PC-9 (cell line): ENCODE measurements around the gene TENM4. TPM values are rescaled to one million over a fixed set of nuclear protein-coding genes. Genes with fewer than 3 reads are reported as not detected.

Source experiments
- BruUV-seq: library from RNA; stranded (reverse); fragments of 400-500 nt; replicated peaks from 2 replicates; lab custom pipeline; 2021; lab: Mats Ljungman, UMichigan
- CTCF ChIA-PET: fragments of 300-600 bp; sonication (Branson Sonifier 250); formaldehyde crosslinking; loops from one replicate; lab custom pipeline; 2022; ENCODE audit warnings: antibody characterized with exemption; lab: Charles Lee
- POLR2A ChIA-PET: fragments of 300-600 bp; sonication (Branson Sonifier 250); formaldehyde crosslinking; loops from one replicate; lab custom pipeline; 2022; ENCODE audit warnings: antibody characterized with exemption; ENCODE audit not compliant: unreplicated experiment; lab: Charles Lee
- DNase-seq, 2 experiments: peaks; one replicate each; pipeline versions ENCODE4 v3.0.0 to v3.0.0-alpha.2; 2015 to 2022; ENCODE audit warnings: mixed read lengths in 1 of 2
- H2AFZ ChIP-seq: fragments of 200-600 bp; sonication (generic); 2 replicates; pipeline ENCODE4 v1.8.1; 2017; ENCODE audit warnings: antibody characterized with exemption
- H3F3A ChIP-seq: fragments of 200-600 bp; sonication (generic); 2 replicates; pipeline ENCODE4 v1.8.1; 2017; ENCODE audit warnings: antibody characterized with exemption, mild to moderate bottlenecking, low read depth; ENCODE audit not compliant: insufficient read depth
- H3K27ac ChIP-seq: fragments of 200-600 bp; sonication (generic); 2 replicates; pipeline ENCODE4 v1.6.1; 2016; ENCODE audit warnings: mixed run types
- H3K27me3 ChIP-seq: fragments of 200-600 bp; sonication (generic); 2 replicates; pipeline ENCODE4 v1.6.1; 2016; ENCODE audit warnings: low read depth, mixed run types; ENCODE audit not compliant: insufficient read depth
- H3K36me3 ChIP-seq: fragments of 200-600 bp; sonication (generic); 2 replicates; pipeline ENCODE4 v1.6.1; 2016; ENCODE audit warnings: low read depth, mixed run types
- H3K4me1 ChIP-seq: fragments of 200-600 bp; sonication (generic); replicated peaks from 2 replicates; pipeline ENCODE4 v1.6.1; 2016; ENCODE audit warnings: mixed run types; ENCODE audit not compliant: insufficient read depth
- H3K4me2 ChIP-seq: fragments of 200-600 bp; sonication (generic); 2 replicates; pipeline ENCODE4 v1.6.1; 2017; ENCODE audit warnings: mixed run types
- H3K4me3 ChIP-seq: fragments of 200-600 bp; sonication (generic); 2 replicates; pipeline ENCODE4 v1.6.1; 2016; ENCODE audit warnings: mixed run types
- H3K79me2 ChIP-seq: fragments of 200-600 bp; sonication (generic); 2 replicates; pipeline ENCODE4 v1.6.1; 2017; ENCODE audit warnings: low read depth, mixed run types
- H3K9me2 ChIP-seq: fragments of 200-600 bp; sonication (generic); 2 replicates; pipeline ENCODE4 v1.8.1; 2017; ENCODE audit warnings: mild to moderate bottlenecking; ENCODE audit not compliant: insufficient read depth
- H3K9me3 ChIP-seq: fragments of 200-600 bp; sonication (generic); 2 replicates; pipeline ENCODE4 v1.8.1; 2016; ENCODE audit warnings: low read depth; ENCODE audit not compliant: insufficient read depth
- H4K20me1 ChIP-seq: fragments of 200-600 bp; sonication (generic); 2 replicates; pipeline ENCODE4 v1.8.1; 2017; ENCODE audit not compliant: insufficient read depth
- EZH2 ChIP-seq: fragments of 200-600 bp; sonication (generic); IDR thresholded peaks from 2 replicates; pipeline ENCODE4 v1.8.0; 2017; ENCODE audit warnings: antibody characterized with exemption, low read depth
- intact Hi-C: fragments of 100-400 bp; cut with micrococcal nuclease; formaldehyde crosslinking; loops from one replicate; pipeline ENCODE4 v1.10.0; 2022; ENCODE audit not compliant: unreplicated experiment
- total RNA-seq: library from RNA; stranded (reverse); gene quantifications from 2 replicates; pipeline ENCODE4 v1.2.3, GENCODE V29; 2021
- TF ChIP-seq, protein P1 (sequence below): fragments of 200-600 bp; sonication (generic); conservative IDR thresholded peaks from 2 replicates; pipeline ENCODE4 v1.6.1; 2017; ENCODE audit warnings: mixed run types, antibody characterized with exemption, mild to moderate bottlenecking, moderate library complexity

The TENM4 gene
- total RNA-seq, 1 experiment from 2014 or later: not detected

DNA sequence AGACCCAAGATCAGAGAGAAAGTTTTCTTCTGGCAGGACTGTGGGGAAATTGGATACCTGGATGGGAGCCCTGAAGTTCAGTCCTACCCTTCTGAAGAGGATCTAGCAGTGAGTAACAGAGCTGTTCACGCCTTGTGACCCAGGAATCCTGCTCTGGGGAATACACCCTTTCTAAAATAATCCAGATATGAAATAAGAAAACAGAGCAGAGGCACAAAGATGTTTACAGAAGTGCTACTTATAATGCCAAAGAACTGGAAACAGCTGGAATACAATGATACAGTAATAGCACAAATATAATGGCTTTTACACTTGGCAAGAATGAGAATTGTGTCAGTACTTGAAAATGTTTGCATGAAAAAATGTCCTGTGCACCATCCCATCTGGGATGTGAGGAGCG, 562.2 kb downstream of the TENM4 start:
- BruUV-seq: no TSS peak

DNA sequence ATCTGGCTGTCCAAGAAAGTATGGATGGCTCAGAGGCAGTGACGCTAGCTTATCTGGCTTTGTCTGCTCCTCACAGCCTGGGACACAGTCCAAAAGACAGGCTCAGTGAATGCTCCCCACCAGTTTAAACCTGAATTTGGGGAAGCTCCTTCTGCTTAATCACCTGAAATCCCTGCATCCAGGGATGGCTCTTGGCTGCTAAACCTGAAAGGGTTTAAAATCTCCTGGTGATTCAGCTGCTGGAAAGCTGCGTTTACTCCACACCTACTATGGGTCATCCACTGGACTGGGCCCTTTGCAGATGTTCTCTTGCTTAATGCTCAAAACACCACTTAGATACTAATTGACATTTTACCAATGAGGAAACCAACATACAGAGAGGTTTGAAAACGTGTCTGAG, 564.2 kb downstream of the TENM4 start:
- BruUV-seq: no TSS peak
- Histone ChIP-seq H2AFZ (no peak overlapping the region), H3K79me2 (no peaks in the 10 kb centered on the region), H3K9me3 (no peaks in the 10 kb centered on the region), H3K4me2 (no peak overlapping the region), H3K27ac (no peak overlapping the region), H3K36me3 (no peaks in the 10 kb centered on the region), H3K9me2 (no peaks in the 10 kb centered on the region), H3K27me3 (peaks cover 55% of the 10 kb centered on the region; the same call in 1 of the 2 replicates), H3K4me3 (no peak overlapping the region), H4K20me1 (no peaks in the 10 kb centered on the region), H3K4me1 (no peaks in the 10 kb centered on the region), H3F3A (no peaks in the 10 kb centered on the region)
- DNase-seq: no peak
- POLR2A ChIA-PET: no interaction called here
- TF ChIP-seq, protein P1, sequence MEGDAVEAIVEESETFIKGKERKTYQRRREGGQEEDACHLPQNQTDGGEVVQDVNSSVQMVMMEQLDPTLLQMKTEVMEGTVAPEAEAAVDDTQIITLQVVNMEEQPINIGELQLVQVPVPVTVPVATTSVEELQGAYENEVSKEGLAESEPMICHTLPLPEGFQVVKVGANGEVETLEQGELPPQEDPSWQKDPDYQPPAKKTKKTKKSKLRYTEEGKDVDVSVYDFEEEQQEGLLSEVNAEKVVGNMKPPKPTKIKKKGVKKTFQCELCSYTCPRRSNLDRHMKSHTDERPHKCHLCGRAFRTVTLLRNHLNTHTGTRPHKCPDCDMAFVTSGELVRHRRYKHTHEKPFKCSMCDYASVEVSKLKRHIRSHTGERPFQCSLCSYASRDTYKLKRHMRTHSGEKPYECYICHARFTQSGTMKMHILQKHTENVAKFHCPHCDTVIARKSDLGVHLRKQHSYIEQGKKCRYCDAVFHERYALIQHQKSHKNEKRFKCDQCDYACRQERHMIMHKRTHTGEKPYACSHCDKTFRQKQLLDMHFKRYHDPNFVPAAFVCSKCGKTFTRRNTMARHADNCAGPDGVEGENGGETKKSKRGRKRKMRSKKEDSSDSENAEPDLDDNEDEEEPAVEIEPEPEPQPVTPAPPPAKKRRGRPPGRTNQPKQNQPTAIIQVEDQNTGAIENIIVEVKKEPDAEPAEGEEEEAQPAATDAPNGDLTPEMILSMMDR: no peak
- no peak for TF ChIP-seq EZH2
- CTCF ChIA-PET: no interaction called here
- intact Hi-C loops: no loop called here

More for the DNA sequence above, 562.2 kb downstream of the TENM4 start:
- no peak overlapping the region for H2AFZ ChIP-seq
- no peaks in the 10 kb centered on the region for H3K9me3 ChIP-seq
- peaks cover 58% of the 10 kb centered on the region for H3K27me3 ChIP-seq
- H3K4me1 ChIP-seq: no peaks in the 10 kb centered on the region
- POLR2A ChIA-PET: no interaction called here
- no peak for DNase-seq
- H3K4me3 ChIP-seq: no peak overlapping the region
- H3K27ac ChIP-seq: no peak overlapping the region
- CTCF ChIA-PET: no interaction called here
- no peaks in the 10 kb centered on the region for H3F3A ChIP-seq
- no peak for TF ChIP-seq EZH2
- TF ChIP-seq, protein P1: no peak
- intact Hi-C loops: no loop called here
- no peaks in the 10 kb centered on the region for H4K20me1 ChIP-seq
- H3K9me2 ChIP-seq: no peaks in the 10 kb centered on the region
- H3K4me2 ChIP-seq: no peak overlapping the region
- H3K79me2 ChIP-seq: no peaks in the 10 kb centered on the region
- H3K36me3 ChIP-seq: no peaks in the 10 kb centered on the region

DNA sequence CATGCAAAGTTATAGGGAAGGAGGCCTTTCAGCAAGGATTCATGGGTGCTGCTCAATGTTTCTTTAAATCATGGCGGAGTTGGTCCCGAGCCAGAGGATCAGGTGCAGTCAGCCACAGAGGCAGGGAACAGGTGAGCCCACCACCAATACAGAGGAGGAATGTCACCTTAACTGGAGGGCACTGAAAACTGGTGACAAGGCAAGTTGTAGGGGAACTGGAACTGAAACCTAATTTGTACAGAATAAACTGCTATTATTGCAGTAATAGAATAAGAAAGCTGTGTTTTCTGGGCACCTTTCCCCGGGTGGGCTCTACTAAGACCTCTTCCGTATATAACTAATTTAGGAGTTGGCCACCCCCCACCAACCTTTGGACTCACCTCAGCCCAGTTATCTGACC, 570.2 kb downstream of the TENM4 start:
- Histone ChIP-seq H2AFZ (no peak overlapping the region), H3K4me2 (no peak overlapping the region), H3K4me3 (no peak overlapping the region), H3K36me3 (no peaks in the 10 kb centered on the region), H3K9me2 (no peaks in the 10 kb centered on the region), H3K27me3 (peaks cover 56% of the 10 kb centered on the region), H3F3A (no peaks in the 10 kb centered on the region), H3K9me3 (no peaks in the 10 kb centered on the region), H3K4me1 (no peaks in the 10 kb centered on the region), H3K79me2 (no peaks in the 10 kb centered on the region), H3K27ac (no peak overlapping the region), H4K20me1 (no peaks in the 10 kb centered on the region)
- POLR2A ChIA-PET: no interaction called here
- BruUV-seq: no TSS peak
- TF ChIP-seq, protein P1: no peak
- TF ChIP-seq EZH2: no peak
- CTCF ChIA-PET: interaction anchor here (0.6 kb wide), 1 partner anchor 455 kb away, joined by 5 read pairs; no protein-coding TSS in a partner anchor
- intact Hi-C loops: no loop called here
- no peak for DNase-seq
